ENCODE data around the gene ZNF888. TPM values are rescaled to one million over a fixed set of nuclear protein-coding genes. Genes with fewer than 3 reads are reported as not detected.
"Not testable (repeated sequence)": the region's sequence is repeated elsewhere in the genome, so short reads cannot be mapped to it uniquely, and the experiment has no call there.

The ZNF888 gene
- total and polyA plus RNA-seq, 10 donors, result 2.0 to 7.7 (median 5.0) TPM

- Histone ChIP-seq H3K27ac (no peak overlapping the region), H3K9me3 (peaks cover 0 to 29% (median 14%) of the 10 kb centered on the region in 8 donors), H3K4me1 (peaks cover under 1 to 12% (median 8%) of the 10 kb centered on the region in 6 donors), H3K27me3 (replicated peaks in 1 of 7) (no peaks in the 10 kb centered on the region), H3K36me3 (peaks cover 0 to 11% (median 10%) of the 10 kb centered on the region in 6 donors), H3K4me3 (no peak overlapping the region)
- WGBS, 5 donors, result 90 to 97% (median 91%) methylated on average over 3 of the region's 3 CpGs
- intact Hi-C loops (cut with DNase I; ENCODE audit: low total_unique reads), result no loop called here
- DNase-seq, result no peak
- no peak for TF ChIP-seq POLR2A (IDR thresholded peaks at IDR 0.05)
- no peak for TF ChIP-seq CTCF (IDR thresholded peaks at IDR 0.05 in 8 of 11, conservative IDR thresholded peaks at IDR 0.05 in 3 of 11)
- TF ChIP-seq POLR2AphosphoS5 (IDR thresholded peaks at IDR 0.05), result no peak
These were observed 21.4 kb downstream of the ZNF888 start for GRCh38 chr19:52901842-52902241.

GRCh38 chr19:52898596-52898995 is 24.6 kb downstream of the ZNF888 start:
- DNase-seq; H3K27ac ChIP-seq; H3K27me3 ChIP-seq (replicated peaks in 1 of 7); H3K4me3 ChIP-seq; intact Hi-C loops (cut with DNase I; ENCODE audit: low total_unique reads); H3K9me3 ChIP-seq: not testable (repeated sequence)
- 94 to 99% (median 97%) methylated on average over 10 of the region's 10 CpGs for WGBS, 5 donors
- peaks cover 7 to 23% (median 17%) of the 10 kb centered on the region in 6 donors for H3K4me1 ChIP-seq
- peaks cover 0 to 20% (median 0%) of the 10 kb centered on the region in 6 donors for H3K36me3 ChIP-seq

- H3K36me3 ChIP-seq, result peaks cover 0 to 25% (median 0%) of the 10 kb centered on the region in 6 donors
- peak overlapping the region; percentile 58 to 88 (median 74) for H3K4me3 ChIP-seq
- H3K4me1 ChIP-seq, result peaks cover 7 to 23% (median 17%) of the 10 kb centered on the region in 6 donors
- 84 to 92% (median 88%) methylated on average over 15 of the region's 15 CpGs for WGBS, 5 donors
- H3K27ac ChIP-seq, result peak overlapping the region; percentile 22 to 92 (median 90)
- peak; percentile 76 for DNase-seq
- no peaks in the 10 kb centered on the region for H3K9me3 ChIP-seq
- intact Hi-C loops (cut with DNase I; ENCODE audit: low total_unique reads), result no loop called here
- H3K27me3 ChIP-seq (replicated peaks in 1 of 7), result no peaks in the 10 kb centered on the region
- no peak for TF ChIP-seq CTCF (IDR thresholded peaks at IDR 0.05 in 8 of 11, conservative IDR thresholded peaks at IDR 0.05 in 3 of 11)
- no peak for TF ChIP-seq POLR2A (IDR thresholded peaks at IDR 0.05)
- no peak for TF ChIP-seq POLR2AphosphoS5 (IDR thresholded peaks at IDR 0.05)
These were observed 25.1 kb downstream of the ZNF888 start for GRCh38 chr19:52898101-52898500.

GRCh38 chr19:52897138-52897935 is 25.9 kb downstream of the ZNF888 start, which contains the start of gene ZNF320:
Gene ZNF320, minus strand, starts transcription at chr19:52897635. Its CDS starts 7,380 bp downstream, at chr19:52890255.
- H3K27me3 ChIP-seq (replicated peaks in 1 of 7), result no peaks in the 10 kb centered on the region
- H3K4me3 ChIP-seq, result peak within 1 kb of the TSS; percentile 58 to 88 (median 74)
- peak within 1 kb of the TSS; percentile 83 to 92 (median 90) for H3K27ac ChIP-seq
- peak; percentile 98 for DNase-seq
- H3K36me3 ChIP-seq, result peaks cover 0 to 32% (median 0%) of the 10 kb centered on the region in 6 donors
- H3K9me3 ChIP-seq, result no peaks in the 10 kb centered on the region
- intact Hi-C loops (cut with DNase I; ENCODE audit: low total_unique reads), result no loop called here
- WGBS, 5 donors, result 1 to 3% (median 2%) methylated on average over 45 to 56 of the region's 56 CpGs
- TF ChIP-seq POLR2AphosphoS5 (IDR thresholded peaks at IDR 0.05) (peak; percentile 90 to 94 (median 91)), CTCF (IDR thresholded peaks at IDR 0.05 in 8 of 11, conservative IDR thresholded peaks at IDR 0.05 in 3 of 11) (no peak), POLR2A (IDR thresholded peaks at IDR 0.05) (peak in 1 of 3 donors; percentile 50)
- H3K4me1 ChIP-seq, result peaks cover 7 to 23% (median 17%) of the 10 kb centered on the region in 6 donors
